NOMO-1 treated with dmso at 0.1 percent for 144 hours (cell line): ENCODE results near the gene SYCP1.
"Not testable (repeated sequence)": the region's sequence is repeated elsewhere in the genome, so short reads cannot be mapped to it uniquely, and the experiment has no call there.

ENCODE experiments used
- DNase-seq: peaks from one replicate; lab custom pipeline; 2025; ENCODE audit not compliant: unreplicated experiment; lab: John Stamatoyannopoulos, UW

Gene SYCP1

DNA sequence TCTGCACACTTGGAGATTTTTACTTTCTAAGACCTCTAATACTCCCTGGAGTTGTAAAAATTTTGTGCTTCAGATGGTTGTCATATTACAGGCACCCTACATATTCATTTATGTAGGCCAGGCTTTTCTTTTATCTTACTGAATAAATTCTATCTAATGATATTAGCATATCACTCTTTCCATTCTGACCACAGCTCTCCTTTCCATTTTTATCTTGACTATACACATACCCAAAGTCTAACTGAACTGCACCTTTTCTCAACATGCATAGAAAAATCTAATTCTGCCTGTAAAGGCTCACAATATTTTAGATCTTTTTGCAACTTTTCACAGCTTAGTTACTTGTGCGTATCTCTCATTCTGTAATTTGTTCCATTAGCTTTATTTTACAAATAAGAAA is 122.2 kb downstream of the SYCP1 start:
- no peak for DNase-seq

DNA sequence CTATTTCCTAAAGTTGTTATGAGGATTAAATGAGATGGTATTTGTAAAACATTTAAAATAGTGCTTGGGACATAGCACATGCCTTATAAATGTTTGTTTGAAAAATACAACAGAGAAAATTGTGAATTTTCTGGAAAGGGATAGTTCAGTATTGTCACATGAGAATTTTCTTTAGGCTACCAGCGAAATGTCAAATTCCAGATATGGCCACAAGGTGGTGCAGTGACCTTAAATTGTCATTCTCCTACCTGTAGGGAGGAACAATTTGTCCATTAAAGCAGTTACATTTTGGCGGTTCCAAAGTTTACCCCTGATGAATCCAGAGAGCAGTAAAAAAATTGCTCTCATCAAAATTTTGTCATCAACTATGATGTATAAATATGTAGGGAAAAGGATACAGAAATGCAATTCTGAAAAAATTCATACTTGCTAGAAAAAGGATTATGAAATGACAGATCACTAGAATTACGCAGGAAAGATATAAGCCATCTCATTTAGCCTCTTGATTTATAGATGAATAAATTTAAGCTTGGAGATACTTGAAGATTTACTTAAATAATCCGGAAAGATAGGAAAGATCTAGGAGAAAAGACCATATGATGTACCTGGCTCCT is 124.7 kb downstream of the SYCP1 start:
- peak; percentile 4 for DNase-seq

DNA sequence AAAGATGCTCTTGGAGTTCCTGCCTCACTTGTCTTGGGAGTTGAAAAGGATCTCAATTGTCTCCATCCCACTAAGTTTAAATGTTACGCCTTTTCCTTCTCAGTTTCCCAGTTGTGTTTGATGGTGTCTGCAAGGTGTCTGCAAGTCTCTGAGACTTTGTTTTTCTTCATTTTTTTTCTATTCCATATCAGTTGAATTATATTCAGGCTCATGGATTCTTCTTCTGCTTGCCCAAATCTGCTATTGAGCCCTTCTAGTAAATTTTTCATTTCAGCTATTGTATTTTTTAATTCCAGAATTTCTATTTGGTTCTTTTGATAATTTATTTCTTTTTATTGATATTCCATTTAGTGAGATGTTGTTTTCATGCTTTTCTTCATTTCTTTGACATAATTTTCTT is 127.6 kb downstream of the SYCP1 start:
- no peak for DNase-seq

DNA sequence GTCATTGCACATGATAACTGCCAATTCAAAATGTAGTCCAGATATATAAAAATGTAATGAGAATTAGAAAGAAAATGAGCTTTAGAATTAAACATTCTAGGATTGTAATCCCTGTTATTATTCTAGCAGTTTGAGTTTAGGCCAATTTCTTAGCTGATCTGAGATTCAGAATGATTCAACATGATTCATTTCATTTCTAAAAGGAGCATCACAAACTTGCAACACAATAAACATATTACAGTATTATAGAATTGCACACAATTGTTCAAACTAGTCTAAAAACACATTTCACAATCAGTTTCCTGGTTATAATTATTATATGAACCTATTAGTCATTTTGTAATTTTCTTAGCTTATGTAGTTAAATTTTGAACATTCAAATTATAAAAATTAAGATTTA is 131.6 kb downstream of the SYCP1 start:
- no peak for DNase-seq

DNA sequence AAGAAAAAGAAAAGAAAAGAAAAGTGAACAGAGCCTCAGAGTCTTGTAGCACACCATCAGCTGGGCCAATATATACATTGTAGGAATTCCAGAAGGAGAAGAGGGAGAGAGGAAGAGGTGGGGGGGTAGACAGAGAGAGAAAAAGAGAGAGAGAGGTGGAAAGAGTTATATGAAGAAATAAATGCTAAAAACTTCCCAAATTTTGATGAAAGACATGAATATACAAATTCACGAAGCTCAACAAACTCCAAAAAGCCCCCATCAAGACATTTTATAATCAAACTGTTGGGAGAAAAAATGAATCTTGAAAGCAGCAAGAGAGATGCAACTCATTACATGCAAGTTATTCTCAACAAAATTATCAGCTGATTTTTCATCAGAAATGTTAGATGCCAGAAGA is 133.4 kb downstream of the SYCP1 start:
- no peak for DNase-seq

DNA sequence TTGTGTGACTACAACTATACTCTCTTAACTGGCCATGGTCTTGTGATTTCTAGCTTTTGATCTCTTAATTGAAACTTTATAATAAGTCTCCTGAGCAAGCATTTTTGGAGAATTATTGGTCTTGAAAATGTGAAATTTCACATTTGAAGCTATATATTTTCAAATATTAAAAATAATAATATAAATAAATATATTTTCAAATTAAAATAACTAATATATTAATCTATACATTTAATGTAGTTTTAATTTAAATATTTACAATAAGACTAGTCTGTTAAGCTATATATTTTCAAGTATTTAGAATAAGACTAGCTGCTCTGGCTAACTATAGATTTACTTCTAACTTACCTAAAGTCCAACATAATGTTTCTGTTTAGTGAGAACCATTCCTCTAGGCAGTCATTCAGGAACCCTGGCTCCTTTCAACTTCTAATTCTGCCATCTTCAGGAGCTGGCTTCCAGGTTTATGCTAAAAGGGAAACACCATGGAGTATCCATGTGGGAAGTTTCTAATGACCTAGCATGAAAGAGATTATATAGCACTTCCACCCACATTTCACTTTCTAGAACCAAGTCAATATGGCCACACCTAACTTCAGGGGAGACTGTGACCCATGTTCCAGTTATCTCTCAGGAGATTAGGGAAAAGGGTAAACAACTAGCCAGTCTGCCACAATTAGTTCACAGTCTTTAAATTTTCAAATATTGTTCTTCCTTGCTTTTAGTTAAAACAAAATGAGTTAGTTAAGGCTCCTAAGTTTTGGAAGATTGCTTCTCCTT is 143.0 kb downstream of the SYCP1 start:
- no peak for DNase-seq

DNA sequence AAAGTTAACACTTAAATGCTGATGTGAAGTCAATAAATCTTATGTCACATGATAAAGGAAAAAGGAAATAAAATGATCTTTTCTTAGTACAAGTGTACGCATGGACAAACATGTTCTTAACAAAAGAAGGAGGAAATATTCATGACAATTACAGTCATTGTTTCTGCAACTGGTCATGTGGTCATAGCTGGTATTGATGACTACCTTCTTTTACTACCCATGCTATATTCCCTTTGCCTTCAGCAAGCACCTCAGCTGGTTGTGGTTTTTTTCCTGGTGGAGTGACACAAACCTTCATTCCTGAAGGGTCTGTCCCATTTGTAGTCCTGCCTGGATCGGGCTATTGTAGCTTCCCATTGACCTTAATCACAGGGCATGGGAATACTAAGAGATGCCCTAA is 151.5 kb downstream of the SYCP1 start:
- DNase-seq: no peak

DNA sequence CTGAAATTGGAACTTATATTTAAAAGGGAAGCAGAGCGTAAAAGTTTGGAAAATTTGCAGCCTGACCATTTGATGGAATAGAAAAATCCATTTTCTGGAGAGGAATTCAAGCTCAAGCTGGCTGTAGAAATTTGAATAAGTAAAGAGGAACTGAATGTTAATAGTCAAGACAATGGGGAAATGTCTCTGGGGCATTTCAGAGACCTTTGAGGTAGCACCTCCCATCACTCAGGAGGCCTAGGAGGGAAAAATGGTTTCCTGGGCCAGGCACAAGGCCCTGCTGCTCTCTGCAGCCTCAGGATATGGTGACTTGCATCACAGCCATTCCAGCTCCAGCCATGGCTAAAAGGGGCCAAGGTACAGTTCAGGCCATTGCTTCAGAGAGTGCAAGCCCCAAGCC is 157.3 kb downstream of the SYCP1 start:
- DNase-seq: no peak

DNA sequence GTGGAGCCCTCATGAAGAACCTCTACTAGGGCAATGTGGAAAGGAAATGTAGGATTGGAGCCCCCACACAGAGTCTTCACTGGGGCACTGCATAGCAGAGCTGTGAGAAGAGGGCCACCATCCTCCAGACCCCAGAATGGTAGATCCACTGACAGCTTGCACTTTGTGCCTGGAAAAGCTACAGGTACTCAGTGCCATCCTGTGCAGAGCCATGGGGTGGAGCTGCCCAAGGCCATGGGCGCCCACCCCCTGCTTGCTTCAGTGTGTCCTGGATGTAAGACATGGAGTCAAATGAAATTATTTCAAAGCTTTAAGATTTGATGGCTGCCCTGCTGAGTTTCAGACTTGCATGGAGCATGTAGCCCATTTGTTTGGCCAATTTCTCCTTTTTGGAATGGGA is 157.8 kb downstream of the SYCP1 start:
- DNase-seq: no peak

DNA sequence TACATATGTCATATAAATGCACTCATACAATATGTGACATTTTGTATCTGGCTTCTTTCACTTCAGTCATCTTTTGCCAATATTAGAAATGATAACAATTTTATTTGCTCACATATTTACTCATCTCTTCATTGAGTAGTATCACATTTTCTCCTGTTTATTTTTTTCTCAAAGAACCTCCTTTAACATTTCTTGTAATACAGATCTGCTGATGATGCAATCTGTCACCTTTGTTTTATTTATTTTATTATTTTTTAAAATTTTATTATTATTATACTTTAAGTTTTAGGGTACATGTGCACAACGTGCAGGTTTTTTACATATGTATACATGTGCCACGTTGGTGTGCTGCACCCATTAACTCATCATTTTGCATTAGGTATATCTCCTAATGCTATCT is 159.1 kb downstream of the SYCP1 start:
- DNase-seq: no peak

DNA sequence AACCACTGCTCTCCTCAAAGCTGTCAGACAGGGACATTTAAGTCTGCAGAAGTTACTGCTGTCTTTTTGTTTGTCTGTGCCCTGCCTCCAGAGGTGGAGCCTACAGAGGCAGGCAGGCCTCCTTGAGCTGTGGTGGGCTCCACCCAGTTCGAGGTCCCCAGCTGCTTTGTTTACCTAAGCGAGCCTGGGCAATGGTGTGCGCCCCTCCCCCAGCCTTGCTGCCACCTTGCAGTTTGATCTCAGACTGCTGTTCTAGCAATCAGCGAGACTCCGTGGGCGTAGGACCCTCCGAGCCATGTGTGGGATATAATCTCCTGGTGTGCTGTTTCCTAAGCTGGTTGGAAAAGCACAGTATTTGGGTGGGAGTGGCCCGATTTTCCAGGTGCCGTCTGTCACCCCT is 164.9 kb downstream of the SYCP1 start:
- not testable (repeated sequence) for DNase-seq

DNA sequence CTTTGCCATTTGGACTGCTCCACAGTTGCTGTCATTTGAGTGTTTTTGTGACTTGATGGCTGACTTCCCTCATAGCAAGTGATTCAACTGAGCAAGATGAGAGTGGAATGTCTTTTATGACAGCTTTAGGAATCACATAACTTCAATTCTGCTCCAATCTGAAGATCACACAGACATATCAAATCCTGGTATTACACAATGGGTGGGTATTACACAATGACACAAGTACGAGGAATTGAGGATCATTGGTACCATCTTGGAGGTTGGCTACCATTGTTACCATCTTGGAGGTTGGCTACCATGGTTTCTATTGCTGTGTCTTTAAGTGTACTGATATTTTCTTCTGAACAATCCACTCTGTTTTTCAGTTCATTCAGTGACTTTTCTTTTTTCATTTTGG is 166.5 kb downstream of the SYCP1 start:
- no peak for DNase-seq

DNA sequence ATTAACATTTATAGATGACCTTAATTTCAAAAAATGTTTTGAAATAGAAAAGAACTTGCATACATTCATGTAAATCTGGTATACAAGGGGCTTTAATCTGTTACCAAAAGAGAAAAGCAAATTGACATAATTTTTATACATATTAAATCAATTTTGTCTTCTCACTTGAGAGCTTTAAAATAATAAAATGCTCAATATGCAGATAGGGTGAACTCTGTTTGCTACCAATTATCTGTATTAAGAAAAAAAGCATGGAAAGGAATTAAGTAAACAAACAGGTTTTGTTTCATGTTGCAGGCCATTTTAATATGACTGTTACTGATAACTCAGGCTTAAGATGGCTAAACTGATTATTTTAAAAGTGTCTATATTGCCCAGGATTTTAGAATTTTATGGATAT is 168.9 kb downstream of the SYCP1 start:
- DNase-seq: no peak

DNA sequence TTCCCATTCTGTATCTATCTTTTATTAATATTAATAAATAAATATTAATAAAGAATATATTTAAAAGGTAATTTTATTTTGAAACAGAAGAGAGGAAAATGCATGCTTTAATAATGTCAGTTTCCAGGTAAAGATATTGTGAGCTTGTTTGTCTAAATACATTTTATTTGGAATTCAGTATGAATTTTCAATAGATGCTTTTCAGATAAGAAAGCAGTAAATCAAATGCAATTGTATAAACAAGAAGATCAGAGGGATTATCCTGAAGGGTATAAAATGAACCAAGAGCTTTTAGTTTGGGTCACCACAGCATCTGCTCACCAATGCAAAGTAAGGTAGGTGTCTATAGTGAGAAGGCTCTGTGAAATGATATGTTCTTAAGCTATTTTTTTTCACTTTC is 174.9 kb downstream of the SYCP1 start, which contains the start of gene TSHB:
Gene TSHB, plus strand, starts transcription at position 301 of the 400 bp plus-strand sequence. CDS start 3,537 bp downstream, outside the sequence.
- no peak for DNase-seq

DNA sequence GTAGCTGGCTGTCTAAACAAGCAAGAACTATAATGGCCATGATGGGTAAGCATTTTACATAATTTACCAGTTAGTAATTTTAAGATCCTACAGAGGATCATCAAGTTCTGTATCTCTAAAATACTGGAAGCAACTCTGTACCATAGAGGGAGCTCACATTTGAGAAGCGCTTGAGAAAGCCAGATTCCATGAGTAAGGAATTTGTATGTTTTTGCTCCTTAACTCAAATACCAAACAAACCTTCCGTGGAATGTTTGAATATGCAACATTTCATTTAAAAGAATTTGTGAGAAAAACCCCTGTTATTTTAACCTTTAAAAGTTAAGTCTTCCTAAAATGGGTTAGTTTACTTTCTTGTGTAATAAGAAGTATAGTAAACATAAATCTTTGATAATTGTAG is 176.9 kb downstream of the SYCP1 start:
- DNase-seq: no peak

DNA sequence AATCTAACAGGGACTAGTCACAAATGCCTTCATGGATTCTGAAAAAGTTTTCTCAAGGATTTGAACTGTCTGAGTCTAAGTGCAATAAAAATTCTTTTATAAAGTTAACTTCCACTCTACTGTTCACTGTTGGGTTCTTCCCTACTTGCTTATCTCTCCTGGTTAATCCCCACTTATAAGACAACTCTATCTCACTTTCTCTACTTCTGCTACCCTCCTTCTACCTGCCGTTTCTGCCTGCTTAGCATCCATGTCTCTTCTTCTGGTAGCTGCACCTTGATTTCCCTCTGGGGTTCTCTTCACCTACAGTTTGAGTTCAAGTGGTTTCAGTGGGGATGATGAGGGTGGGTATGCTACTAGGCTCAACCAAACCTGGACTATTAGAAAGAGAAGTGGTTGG is 181.0 kb downstream of the SYCP1 start:
- DNase-seq: no peak

DNA sequence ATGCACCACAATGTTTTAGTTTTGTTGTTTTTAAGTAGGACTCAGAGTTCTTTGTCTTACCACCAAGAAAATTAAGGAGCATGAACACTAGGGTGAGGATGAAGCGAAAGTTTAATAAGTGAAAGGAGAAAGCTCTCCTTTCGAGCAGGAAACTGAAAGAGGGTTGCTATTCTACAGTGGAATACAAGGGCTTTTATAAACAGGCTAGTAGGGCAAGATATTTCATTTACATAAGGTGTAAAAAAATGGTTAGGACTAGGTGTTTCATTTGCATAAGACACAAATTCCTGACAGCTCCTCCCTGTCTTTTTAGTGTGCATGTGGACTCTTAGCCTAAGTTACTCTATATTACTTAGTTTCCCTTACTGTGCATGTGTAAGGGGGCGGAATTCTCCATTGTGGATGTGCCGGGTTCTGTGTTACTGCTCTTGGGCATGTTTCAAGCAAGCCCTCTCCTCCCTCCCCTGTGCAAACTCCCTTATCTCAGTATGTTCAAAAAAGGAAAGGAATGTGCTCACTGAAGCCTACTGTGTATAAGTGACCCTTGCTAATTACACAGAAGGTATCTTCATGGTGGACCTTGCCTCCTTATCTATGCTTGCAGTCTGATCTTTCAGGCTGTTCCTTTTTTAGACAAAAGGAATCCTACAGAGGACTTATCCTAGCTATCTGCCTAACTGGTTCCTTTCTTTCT is 182.3 kb downstream of the SYCP1 start:
- no peak for DNase-seq

DNA sequence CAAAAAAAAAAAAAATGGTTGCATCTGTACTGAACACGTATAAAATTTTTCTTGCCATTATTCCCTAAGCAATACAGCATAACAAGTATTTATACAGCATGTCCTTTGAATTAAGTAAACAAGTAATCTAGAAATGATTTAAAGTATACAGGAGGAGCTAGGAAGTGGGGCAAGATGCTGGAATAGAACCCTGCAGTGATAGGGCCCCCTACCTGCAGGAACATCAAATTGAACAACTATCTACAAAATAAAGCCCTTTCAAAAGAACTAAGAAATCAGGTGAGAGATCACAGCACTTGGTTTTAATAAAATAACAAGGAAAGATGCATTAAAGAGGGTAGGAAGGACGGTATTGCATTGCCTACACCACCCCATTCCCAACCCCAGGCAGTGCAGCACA is 185.8 kb downstream of the SYCP1 start:
- no peak for DNase-seq

DNA sequence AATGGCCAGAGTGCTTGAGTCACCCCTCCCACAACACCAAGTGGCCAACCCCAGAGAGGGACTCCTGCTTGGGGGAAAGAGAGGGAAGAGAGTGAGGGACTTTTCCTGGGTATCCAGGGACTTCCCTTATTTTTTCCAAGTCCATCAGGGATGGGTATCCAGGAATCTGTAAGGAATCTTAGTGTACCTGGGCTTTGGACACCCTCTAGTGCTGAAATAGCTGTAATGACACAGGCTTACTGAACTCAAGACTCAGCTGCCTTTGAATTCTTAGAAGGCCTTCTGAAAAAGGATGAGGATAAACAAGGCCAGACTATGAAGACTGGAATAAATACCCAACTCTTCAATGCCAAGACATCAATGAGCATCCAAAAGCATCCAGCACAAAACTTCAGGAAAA is 187.0 kb downstream of the SYCP1 start:
- DNase-seq: no peak
